Testis (tissue), 3 donors: ENCODE measurements around the gene MYOM1. TPM values are rescaled to one million over a fixed set of nuclear protein-coding genes. Genes with fewer than 3 reads are reported as not detected.

Experiments used
- DNase-seq: peaks from one replicate; pipeline ENCODE4 v3.0.0-alpha.2; 2019
- H3K27ac ChIP-seq, 2 donors: fragments of 200-600 bp; sonication (generic); one replicate each; pipeline ENCODE4 v1.5.1; 2019
- H3K27me3 ChIP-seq: fragments of 200-600 bp; sonication (generic); one replicate; pipeline ENCODE4 v1.5.1; 2019
- H3K36me3 ChIP-seq: fragments of 200-600 bp; sonication (generic); one replicate; pipeline ENCODE4 v1.5.1; 2017; ENCODE audit warnings: low read depth; ENCODE audit errors: missing control alignments
- H3K4me1 ChIP-seq: fragments of 200-600 bp; sonication (generic); one replicate; pipeline ENCODE4 v1.5.1; 2019
- H3K4me3 ChIP-seq, 2 donors: fragments of 200-600 bp; sonication (generic); one replicate each; pipeline ENCODE4 v1.5.1; 2017 to 2019
- H3K9me3 ChIP-seq: fragments of 200-600 bp; sonication (generic); one replicate; pipeline ENCODE4 v1.5.1; 2017
- POLR2A ChIP-seq: fragments of 450-650 bp; IDR thresholded peaks from one replicate; pipeline ENCODE4 v1.6.1; 2017; ENCODE audit warnings: antibody characterized with exemption, mild to moderate bottlenecking, moderate library complexity
- WGBS, 2 donors: methylation state at CpG; one replicate each; pipeline ENCODE4 v1.1.5; 2018; 5-methylcytosine and 5-hydroxymethylcytosine counted together
- intact Hi-C: fragments of 100-400 bp; cut with DNase I; formaldehyde crosslinking; loops from one replicate; pipeline ENCODE4 v1.15.1; 2023; ENCODE audit warnings: low total_unique reads
- polyA plus RNA-seq: library from polyadenylated mRNA; stranded (reverse); fragments of 350-450 nt; fragmentation: Illumina TruSeq; extraction: RNeasy Lipid Tissue Mini Kit (QIAGEN cat#74804); gene quantifications from one replicate; pipeline ENCODE4 v1.2.3, GENCODE V29; 2014; ENCODE audit warnings: low read depth, low replicate concordance; ENCODE audit not compliant: insufficient read depth
- total RNA-seq, 2 donors: library from RNA; depleted of rRNA; stranded (reverse); fragments of >200 nt; gene quantifications; one replicate each; pipeline ENCODE4 v1.2.3, GENCODE V29; 2016
- TF ChIP-seq, protein P1 (sequence below), 3 experiments: fragments of 450-650 bp in 2 of 3; fragments of 200-600 bp in 1 of 3; sonication (generic) in 1 of 3; IDR thresholded peaks; one replicate each; pipeline ENCODE4 v1.5.1; 2016 to 2019; ENCODE audit warnings: antibody characterized with exemption in 3 of 3, mild to moderate bottlenecking in 2 of 3, moderate library complexity in 1 of 3

MYOM1 gene
- total and polyA plus RNA-seq, 3 donors from 2014 or later = 9.1 to 19.9 (median 16.9) TPM

DNA sequence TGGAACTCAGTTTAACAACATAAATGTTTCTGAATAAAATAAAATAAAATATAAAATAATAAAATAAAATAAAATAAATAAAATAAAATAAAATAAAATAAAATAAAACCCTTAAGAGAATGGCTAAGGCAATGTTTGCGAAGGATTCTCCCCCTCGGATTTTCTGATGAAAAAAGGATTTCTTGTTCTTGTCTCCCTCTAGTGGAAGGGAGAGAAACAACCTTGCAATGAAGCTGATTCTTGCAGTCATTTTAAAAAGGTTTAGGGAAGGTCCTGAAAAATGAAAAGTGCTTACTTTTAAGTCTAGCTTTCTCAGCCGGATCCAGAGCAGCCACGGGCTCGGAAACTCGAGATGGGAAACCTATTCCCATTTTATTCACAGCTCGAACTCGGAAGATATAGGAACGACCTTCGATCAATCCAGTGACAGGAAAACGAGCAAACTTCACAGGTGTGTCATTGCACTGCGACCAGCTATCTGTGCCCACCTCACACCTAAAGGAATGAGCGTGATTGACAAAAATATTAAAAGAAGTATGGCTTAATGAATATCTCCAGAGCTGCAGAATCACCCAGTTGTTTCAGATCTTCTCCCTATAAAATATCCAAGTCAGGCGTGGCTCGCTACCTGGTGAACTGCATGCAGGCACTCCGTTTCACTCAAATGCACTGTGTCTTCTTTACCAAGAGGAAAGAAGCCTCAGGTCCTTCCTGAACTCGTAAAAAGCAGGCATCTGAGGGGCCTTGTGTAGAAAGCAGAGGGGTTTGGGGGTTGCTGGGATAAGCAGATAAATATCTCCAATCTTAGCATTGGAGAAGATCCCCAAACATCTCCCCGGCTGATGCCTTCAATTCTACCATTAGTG lies 68.1 kb downstream of the MYOM1 start:
- Histone ChIP-seq H3K27ac (no peak overlapping the region), H3K4me1 (peaks cover 8% of the 10 kb centered on the region), H3K4me3 (no peak overlapping the region), H3K27me3 (no peaks in the 10 kb centered on the region), H3K9me3 (no peaks in the 10 kb centered on the region), H3K36me3 (no peaks in the 10 kb centered on the region)
- WGBS, 2 donors = 66 to 74% methylated on average over 18 of the region's 18 CpGs
- intact Hi-C loops = loop anchor here (10.0 kb wide), 1 partner anchor 93 kb away; the partner anchor contains the start of gene MYL12A
- no peak for TF ChIP-seq POLR2A
- TF ChIP-seq, protein P1, sequence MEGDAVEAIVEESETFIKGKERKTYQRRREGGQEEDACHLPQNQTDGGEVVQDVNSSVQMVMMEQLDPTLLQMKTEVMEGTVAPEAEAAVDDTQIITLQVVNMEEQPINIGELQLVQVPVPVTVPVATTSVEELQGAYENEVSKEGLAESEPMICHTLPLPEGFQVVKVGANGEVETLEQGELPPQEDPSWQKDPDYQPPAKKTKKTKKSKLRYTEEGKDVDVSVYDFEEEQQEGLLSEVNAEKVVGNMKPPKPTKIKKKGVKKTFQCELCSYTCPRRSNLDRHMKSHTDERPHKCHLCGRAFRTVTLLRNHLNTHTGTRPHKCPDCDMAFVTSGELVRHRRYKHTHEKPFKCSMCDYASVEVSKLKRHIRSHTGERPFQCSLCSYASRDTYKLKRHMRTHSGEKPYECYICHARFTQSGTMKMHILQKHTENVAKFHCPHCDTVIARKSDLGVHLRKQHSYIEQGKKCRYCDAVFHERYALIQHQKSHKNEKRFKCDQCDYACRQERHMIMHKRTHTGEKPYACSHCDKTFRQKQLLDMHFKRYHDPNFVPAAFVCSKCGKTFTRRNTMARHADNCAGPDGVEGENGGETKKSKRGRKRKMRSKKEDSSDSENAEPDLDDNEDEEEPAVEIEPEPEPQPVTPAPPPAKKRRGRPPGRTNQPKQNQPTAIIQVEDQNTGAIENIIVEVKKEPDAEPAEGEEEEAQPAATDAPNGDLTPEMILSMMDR (IDR thresholded peaks at IDR 0.05) = peak in 2 of 3 experiments; percentile 61 to 77
- no peak for DNase-seq

DNA sequence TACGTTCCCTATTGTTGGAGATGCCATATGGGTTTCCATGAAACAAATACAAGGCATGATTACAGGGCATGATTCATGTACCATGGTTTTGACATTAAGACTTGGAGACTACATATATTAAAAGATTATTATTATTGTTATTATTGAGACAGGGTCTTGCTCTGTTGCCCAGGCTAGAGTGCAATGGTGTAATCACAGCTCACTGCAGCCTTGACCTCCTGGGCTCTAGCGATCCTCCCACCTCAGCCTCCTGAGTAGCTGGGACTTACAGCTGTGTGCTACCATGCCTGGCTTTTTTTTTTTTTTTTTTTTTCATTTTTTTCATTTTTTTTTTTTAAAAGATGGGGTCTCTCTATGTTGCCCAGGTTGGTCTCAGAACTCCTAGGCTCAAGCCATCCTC lies 69.1 kb downstream of the MYOM1 start:
- TF ChIP-seq, protein P1 (IDR thresholded peaks at IDR 0.05) = no peak
- no peak for TF ChIP-seq POLR2A
- WGBS, 2 donors = 77 to 94% methylated on average over 2 of the region's 2 CpGs
- no peaks in the 10 kb centered on the region for H3K9me3 ChIP-seq
- H3K4me1 ChIP-seq = no peaks in the 10 kb centered on the region
- no peaks in the 10 kb centered on the region for H3K27me3 ChIP-seq
- intact Hi-C loops = loop anchor here (10.0 kb wide), 1 partner anchor 94 kb away; the partner anchor contains the start of gene MYL12A
- H3K36me3 ChIP-seq = no peaks in the 10 kb centered on the region
- H3K4me3 ChIP-seq = no peak overlapping the region
- H3K27ac ChIP-seq = no peak overlapping the region
- no peak for DNase-seq

DNA sequence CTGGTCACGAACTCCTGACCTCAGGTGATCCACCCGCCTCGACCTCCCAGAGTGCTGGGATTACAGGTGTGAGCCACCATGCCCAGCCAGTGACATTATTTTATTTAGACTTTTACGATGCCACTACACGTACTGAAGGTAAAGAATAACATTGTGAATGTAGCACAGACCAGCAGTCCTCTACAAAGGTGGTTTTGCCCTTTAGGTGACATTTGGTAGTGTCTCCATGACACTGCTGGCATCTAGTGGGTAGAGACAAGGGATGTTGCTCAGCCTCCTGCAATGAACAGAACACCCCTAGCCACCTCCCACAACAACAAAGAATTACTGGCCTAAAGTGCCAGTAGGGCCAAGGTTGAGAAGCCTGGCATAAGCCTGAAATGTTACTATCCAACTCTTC lies 69.5 kb downstream of the MYOM1 start:
- TF ChIP-seq, protein P1 (IDR thresholded peaks at IDR 0.05) = no peak
- TF ChIP-seq POLR2A = no peak
- DNase-seq = no peak
- WGBS, 2 donors = 96 to 99% methylated on average over 5 of the region's 5 CpGs
- H3K4me1 ChIP-seq = no peaks in the 10 kb centered on the region
- intact Hi-C loops = loop anchor here (10.0 kb wide), 1 partner anchor 95 kb away; the partner anchor contains the start of gene MYL12A
- no peak overlapping the region for H3K27ac ChIP-seq
- H3K27me3 ChIP-seq = no peaks in the 10 kb centered on the region
- no peaks in the 10 kb centered on the region for H3K36me3 ChIP-seq
- H3K4me3 ChIP-seq = no peak overlapping the region
- H3K9me3 ChIP-seq = no peaks in the 10 kb centered on the region

DNA sequence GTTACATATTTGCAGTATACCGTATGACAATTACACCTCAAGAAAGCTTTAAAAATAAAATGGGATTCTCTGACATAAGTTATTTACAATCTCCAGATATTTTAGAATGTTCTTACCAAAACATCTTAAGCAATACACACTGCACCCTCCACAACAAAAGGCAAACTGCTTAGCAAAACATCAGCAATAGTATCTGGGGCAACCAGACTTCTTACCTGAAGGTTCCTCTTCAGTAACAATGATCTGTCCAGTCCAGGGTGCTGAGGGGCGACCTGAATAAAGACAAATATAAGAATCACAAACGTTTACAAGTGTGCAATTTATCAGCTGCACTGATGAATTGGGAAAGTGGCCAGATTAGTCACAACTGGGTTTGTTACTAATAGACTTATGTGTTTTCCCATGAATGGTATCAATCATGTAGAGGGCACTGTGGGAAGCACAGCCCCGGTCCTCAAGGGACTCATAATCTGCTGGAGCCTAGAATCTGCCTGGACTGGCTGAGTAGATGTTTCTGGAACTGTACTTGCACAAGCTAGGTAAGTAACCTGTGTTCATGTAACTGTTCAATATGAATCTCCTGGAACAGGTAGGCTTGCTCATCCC lies 70.7 kb downstream of the MYOM1 start:
- intact Hi-C loops = no loop called here
- no peaks in the 10 kb centered on the region for H3K9me3 ChIP-seq
- H3K36me3 ChIP-seq = no peaks in the 10 kb centered on the region
- no peak for TF ChIP-seq POLR2A
- TF ChIP-seq, protein P1 (IDR thresholded peaks at IDR 0.05) = no peak
- 58 to 59% methylated on average over 3 to 4 of the region's 4 CpGs for WGBS, 2 donors
- H3K27me3 ChIP-seq = no peaks in the 10 kb centered on the region
- H3K4me1 ChIP-seq = no peaks in the 10 kb centered on the region
- DNase-seq = no peak
- H3K4me3 ChIP-seq = no peak overlapping the region
- no peak overlapping the region for H3K27ac ChIP-seq
